ENCODE measurements around the gene KCNG2. TPM values are rescaled to one million over a fixed set of nuclear protein-coding genes. Genes with fewer than 3 reads are reported as not detected.
"Not testable (repeated sequence)": the region's sequence is repeated elsewhere in the genome, so short reads cannot be mapped to it uniquely, and the experiment has no call there.

Gene KCNG2
- total RNA-seq, 2 experiments from 2014 or later: not detected

DNA sequence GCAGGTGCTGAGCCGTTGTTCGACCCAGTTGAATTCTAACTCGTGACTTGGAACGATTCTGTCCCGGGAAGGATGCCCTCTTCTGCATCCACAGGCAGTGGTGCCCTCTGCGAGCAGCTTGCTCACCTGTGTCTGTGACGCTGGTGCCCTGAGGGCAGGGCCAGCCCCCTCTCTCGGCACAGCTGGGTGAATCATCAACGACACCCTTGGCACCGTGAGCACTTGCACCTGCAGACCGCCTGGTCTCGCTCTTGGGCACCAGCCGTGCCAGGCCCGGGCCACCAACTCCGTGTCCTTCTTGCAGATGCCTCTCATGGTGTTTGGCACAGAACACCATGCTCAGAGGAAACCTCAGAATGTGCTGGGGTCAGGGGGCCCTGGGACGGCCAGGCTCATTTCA, 78.8 kb downstream of the KCNG2 start:
- ChIA-PET POLR2A (no interaction called here), CTCF (no interaction called here)
- Mint-ChIP-seq H3K27me3 (no peaks in the 10 kb centered on the region), H3K9me3 (no peaks in the 10 kb centered on the region), H3K4me1 (no peaks in the 10 kb centered on the region), H3K4me3 (no peak overlapping the region), H3K36me3 (ENCODE audit: low read depth) (no peaks in the 10 kb centered on the region), H3K27ac (no peak overlapping the region)
- DNase-seq: no peak

GRCh38 chr18:79877163-79878091, 79.7 kb downstream of the KCNG2 start:
- Mint-ChIP-seq H3K9me3 (no peaks in the 10 kb centered on the region), H3K27me3 (no peaks in the 10 kb centered on the region), H3K27ac (no peak overlapping the region), H3K4me1 (no peaks in the 10 kb centered on the region), H3K36me3 (ENCODE audit: low read depth) (no peaks in the 10 kb centered on the region), H3K4me3 (no peak overlapping the region)
- CTCF ChIA-PET: no interaction called here
- POLR2A ChIA-PET: no interaction called here
- DNase-seq: no peak

- H3K4me1 Mint-ChIP-seq; POLR2A ChIA-PET; H3K9me3 Mint-ChIP-seq; H3K27me3 Mint-ChIP-seq; H3K27ac Mint-ChIP-seq; H3K4me3 Mint-ChIP-seq; CTCF ChIA-PET; H3K36me3 Mint-ChIP-seq (ENCODE audit: low read depth); DNase-seq: not testable (repeated sequence)
These were observed 80.5 kb downstream of the KCNG2 start for GRCh38 chr18:79878246-79878645.

GRCh38 chr18:79878741-79879378, 81.1 kb downstream of the KCNG2 start:
- Mint-ChIP-seq H3K27me3 (no peaks in the 10 kb centered on the region), H3K4me3 (no peak overlapping the region), H3K36me3 (ENCODE audit: low read depth) (no peaks in the 10 kb centered on the region), H3K9me3 (no peaks in the 10 kb centered on the region), H3K4me1 (no peaks in the 10 kb centered on the region), H3K27ac (no peak overlapping the region)
- ChIA-PET CTCF (no interaction called here), POLR2A (no interaction called here)
- no peak for DNase-seq

DNA sequence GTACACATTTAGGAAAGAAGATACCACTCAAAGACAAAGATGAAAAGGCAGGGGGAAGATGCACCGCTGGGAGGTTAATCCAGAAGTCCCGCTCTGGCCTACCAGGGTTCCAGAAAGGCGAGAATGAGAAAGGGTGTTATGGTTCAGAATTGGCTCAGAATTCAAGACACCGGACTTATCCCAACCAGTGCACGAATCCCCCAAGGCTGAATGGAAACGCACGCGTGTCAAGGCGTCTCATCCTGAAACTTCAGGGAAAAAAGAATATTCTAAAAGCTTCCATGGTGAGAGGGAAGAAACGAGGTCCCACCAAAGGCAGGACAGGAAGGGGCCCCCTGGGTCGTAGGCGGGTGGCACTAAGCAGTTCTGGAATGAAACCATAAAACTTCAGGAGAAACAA, 81.8 kb downstream of the KCNG2 start:
- no peaks in the 10 kb centered on the region for H3K36me3 Mint-ChIP-seq (ENCODE audit: low read depth)
- POLR2A ChIA-PET: no interaction called here

DNA sequence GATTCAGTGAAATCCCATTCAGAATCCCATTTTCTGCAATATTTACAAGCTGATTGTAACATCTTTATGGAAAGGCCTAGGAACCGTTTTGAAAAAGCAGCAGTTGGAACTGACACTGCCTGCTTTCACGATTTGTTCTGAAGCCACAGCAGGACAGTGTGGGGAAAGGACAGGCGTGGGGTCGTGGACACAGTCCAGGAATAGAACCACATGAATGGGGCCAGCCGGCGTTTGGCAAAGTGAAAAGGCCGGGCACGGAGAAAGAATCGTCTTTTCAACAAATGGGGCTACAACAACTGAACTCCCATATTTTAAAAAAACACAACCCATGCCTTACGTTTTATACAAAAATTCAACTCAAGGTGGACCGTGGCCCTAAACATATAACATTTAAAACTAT, 84.0 kb downstream of the KCNG2 start:
- no peak overlapping the region for H3K4me3 Mint-ChIP-seq
- ChIA-PET POLR2A (no interaction called here), CTCF (no interaction called here)
- no peak for DNase-seq
- no peak overlapping the region for H3K27ac Mint-ChIP-seq
- no peaks in the 10 kb centered on the region for H3K36me3 Mint-ChIP-seq (ENCODE audit: low read depth)
- H3K9me3 Mint-ChIP-seq: no peaks in the 10 kb centered on the region
- H3K4me1 Mint-ChIP-seq: no peaks in the 10 kb centered on the region
- no peaks in the 10 kb centered on the region for H3K27me3 Mint-ChIP-seq

More for the DNA sequence above, 81.8 kb downstream of the KCNG2 start:
- Mint-ChIP-seq H3K9me3 (no peaks in the 10 kb centered on the region), H3K27ac (no peak overlapping the region), H3K27me3 (no peaks in the 10 kb centered on the region), H3K4me1 (no peaks in the 10 kb centered on the region), H3K4me3 (no peak overlapping the region)
- DNase-seq: no peak
- CTCF ChIA-PET: no interaction called here

GRCh38 chr18:79882522-79883241, 84.9 kb downstream of the KCNG2 start:
- Mint-ChIP-seq H3K4me1 (no peaks in the 10 kb centered on the region), H3K4me3 (no peak overlapping the region), H3K9me3 (no peaks in the 10 kb centered on the region), H3K27me3 (no peaks in the 10 kb centered on the region), H3K36me3 (ENCODE audit: low read depth) (no peaks in the 10 kb centered on the region), H3K27ac (no peak overlapping the region)
- DNase-seq: no peak
- ChIA-PET CTCF (no interaction called here), POLR2A (no interaction called here)

DNA sequence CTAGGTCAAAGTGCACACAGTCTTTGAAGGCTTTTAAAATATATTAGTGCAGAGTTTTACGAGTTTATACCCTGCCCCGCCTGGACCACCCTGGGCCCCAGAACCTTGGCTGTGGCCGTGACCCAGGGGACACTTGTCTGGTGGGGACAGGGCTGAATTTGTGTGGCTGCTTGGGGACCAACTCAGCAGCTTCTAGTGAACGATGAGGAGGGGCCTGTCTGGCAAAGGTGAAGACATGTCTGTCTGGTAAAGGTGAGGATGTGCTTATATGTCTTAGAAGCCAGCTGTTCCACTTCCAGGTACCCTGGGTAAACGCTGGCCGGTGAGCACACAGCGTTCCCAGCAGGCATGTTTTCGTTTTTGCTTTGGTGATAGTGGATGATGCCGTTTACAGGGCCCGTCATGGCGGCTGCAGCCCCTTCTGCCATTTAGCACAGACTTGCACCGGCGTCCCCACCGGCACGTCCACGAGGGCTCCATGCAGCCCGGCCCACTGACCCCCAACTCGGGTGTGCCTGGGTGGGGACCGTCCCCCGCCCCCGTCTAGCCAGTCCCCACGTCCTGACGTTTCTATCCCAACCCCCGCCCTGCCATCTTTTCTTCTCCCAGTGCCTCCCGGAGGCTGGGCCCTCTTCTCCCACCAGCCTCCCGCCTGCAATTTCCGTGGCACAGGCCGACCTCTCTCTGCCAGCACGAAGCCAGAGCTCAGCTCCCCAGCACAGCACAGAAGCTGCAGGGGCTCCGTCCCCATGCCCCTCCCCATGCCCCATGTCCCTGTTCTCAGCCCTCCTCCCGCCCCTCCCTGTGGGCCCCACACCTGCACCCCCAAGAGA, 85.9 kb downstream of the KCNG2 start:
- no peaks in the 10 kb centered on the region for H3K9me3 Mint-ChIP-seq
- peaks cover 2% of the 10 kb centered on the region for H3K36me3 Mint-ChIP-seq (ENCODE audit: low read depth)
- CTCF ChIA-PET: no interaction called here
- H3K4me1 Mint-ChIP-seq: no peaks in the 10 kb centered on the region
- no peak overlapping the region for H3K27ac Mint-ChIP-seq
- H3K4me3 Mint-ChIP-seq: no peak overlapping the region
- no peak for DNase-seq
- POLR2A ChIA-PET: no interaction called here
- no peaks in the 10 kb centered on the region for H3K27me3 Mint-ChIP-seq

GRCh38 chr18:79884294-79884962, 86.7 kb downstream of the KCNG2 start:
- no peak for DNase-seq
- Mint-ChIP-seq H3K27ac (no peak overlapping the region), H3K4me3 (no peak overlapping the region), H3K9me3 (peaks cover 5% of the 10 kb centered on the region), H3K4me1 (no peaks in the 10 kb centered on the region), H3K27me3 (no peaks in the 10 kb centered on the region), H3K36me3 (ENCODE audit: low read depth) (peaks cover 2% of the 10 kb centered on the region)
- CTCF ChIA-PET: no interaction called here
- POLR2A ChIA-PET: no interaction called here

DNA sequence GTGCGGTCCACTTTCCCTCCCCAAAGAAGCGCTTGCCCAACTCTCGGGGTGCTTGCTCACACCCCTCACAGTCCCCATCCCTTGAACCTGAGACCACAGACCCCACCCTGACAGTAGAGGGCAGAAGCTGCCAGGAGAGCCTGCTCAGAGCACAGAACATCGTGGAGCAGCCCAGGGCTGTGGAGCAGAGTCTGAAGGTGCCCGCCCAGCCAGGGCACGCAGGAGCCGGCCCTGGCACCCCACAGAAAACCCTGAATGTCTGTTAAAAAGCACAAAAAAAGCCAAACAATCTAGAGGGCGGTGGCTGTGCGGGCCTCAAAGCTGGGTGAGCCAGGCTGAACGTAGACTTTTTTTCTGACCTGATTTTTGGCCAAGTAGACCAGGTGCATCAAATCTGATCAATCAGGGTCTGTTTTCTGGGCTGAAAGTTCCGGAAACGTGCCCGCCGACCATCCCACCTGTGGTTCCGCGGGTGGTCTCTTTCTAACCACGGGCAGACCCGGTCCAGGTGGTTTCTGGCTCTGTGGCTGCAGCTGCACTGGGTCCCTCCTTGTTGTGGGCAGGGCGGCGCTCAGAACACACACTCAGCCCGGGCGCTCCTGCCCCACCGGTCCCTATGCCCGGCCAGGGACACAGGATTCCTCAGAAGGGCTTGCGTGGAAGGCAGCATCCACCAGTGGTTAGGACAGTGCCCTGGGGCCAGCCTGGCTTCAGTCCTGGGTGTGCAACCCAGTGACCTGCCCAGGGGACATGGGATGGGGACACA, 87.4 kb downstream of the KCNG2 start:
- H3K27me3 Mint-ChIP-seq: no peaks in the 10 kb centered on the region
- no peak for DNase-seq
- ChIA-PET POLR2A (no interaction called here), CTCF (no interaction called here)
- no peak overlapping the region for H3K4me3 Mint-ChIP-seq
- H3K9me3 Mint-ChIP-seq: peaks cover 11% of the 10 kb centered on the region
- H3K27ac Mint-ChIP-seq: no peak overlapping the region
- no peaks in the 10 kb centered on the region for H3K4me1 Mint-ChIP-seq
- H3K36me3 Mint-ChIP-seq (ENCODE audit: low read depth): peaks cover 2% of the 10 kb centered on the region

GRCh38 chr18:79887181-79888000, 89.7 kb downstream of the KCNG2 start:
- no peak for DNase-seq
- CTCF ChIA-PET: no interaction called here
- no peaks in the 10 kb centered on the region for H3K27me3 Mint-ChIP-seq
- peaks cover 31% of the 10 kb centered on the region for H3K9me3 Mint-ChIP-seq
- H3K36me3 Mint-ChIP-seq (ENCODE audit: low read depth): peaks cover 7% of the 10 kb centered on the region
- POLR2A ChIA-PET: no interaction called here
- H3K4me3 Mint-ChIP-seq: no peak overlapping the region
- no peak overlapping the region for H3K27ac Mint-ChIP-seq
- H3K4me1 Mint-ChIP-seq: peaks cover 11% of the 10 kb centered on the region
